DLD1 (cell line): ENCODE measurements around the gene GLIS2.

ENCODE experiments used
- in situ Hi-C: cut with HindIII; loops from 2 replicates; pipeline ENCODE4 v1.10.0; 2017; ENCODE audit warnings: low sequenced_read_pairs

GLIS2 gene

DNA sequence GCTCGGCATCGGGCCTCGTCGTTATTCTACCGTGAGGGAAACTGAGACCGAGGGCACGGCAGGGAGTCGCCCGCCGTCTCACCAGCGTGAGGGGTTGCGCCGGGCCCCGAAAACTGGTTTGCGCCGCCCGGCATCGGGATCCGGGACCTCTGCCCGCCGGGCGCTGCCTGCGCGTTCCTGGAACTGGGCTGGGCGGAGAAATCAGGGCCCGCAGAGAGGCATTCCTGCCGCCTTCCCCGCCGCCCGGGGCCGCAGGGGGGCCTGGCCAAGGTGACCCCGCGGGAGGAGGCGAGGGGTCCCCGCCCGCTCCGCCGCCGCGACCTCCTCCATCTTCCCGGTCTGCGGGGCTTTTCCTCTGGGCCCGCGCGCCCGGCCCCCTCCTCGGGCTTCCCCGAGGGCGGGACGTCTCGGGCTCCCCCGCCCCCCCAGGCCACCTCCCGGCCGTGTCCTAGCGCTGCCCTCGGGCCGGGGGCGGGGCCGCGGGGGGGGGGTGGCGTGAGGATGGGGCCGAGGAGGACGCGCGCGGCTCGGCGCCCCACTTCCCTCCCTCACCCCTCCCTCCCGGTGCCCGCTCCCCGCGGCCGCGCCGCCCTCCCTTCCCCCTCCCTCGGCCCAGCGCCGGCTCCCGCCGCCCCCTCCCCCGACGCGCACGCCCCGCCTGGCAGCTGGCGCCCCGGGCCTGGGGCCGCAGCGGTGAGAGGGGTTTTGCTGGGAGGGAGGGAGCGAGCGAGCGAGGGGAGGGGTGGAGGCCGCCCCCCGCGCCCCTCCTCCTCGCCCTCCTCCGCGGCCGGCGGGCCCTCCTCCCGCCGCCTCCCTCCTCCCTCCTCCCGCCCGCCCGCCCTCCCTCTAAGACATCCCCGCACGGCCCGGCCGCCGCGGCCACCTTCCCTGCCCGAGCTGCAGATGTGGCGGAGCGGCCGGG, at the start of gene GLIS2:
Gene GLIS2 (plus strand): TSS at position 882 of the 922 bp plus-strand sequence. CDS start 16,214 bp downstream, outside the sequence.
- in situ Hi-C loops, result no loop called here

DNA sequence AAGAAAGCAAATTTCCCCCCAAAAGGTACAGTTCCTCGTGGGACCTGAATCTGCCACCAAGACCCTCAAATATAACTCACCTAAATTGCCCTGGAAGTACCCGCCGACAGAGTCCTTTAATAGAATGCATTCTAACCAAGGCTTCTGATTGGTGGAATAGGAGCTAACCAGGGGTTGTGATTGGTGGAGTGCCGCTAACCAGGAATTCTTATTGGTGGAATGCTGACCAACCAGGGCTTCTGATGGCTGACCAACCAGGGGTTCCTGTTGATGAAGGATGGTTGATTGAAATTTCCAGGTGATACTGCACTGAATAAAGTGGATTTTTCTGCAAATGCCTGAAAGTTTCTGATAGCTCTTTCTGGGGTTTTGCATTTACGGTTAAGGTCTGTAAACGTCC, 49.5 kb upstream of the GLIS2 start:
- in situ Hi-C loops, result no loop called here

DNA sequence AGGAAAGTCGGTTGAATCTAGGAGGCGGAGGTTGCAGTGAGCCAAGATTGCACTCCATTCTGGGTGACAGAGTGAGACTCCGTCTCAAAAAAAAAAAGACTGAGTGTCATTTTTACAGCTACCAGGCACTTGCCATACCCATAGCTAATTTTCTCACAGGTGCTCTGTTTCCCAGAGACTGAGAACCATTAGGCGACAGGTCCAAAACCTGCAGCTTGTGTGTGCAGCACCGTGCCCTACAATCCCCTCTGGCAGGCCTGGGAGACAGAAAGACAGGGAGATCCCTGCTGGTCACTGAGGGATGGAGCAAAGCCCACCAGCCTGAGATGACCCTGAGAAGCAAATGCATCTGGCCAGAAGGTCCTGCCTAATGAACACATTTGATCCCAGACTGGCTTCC, 45.8 kb upstream of the GLIS2 start:
- in situ Hi-C loops, result no loop called here

DNA sequence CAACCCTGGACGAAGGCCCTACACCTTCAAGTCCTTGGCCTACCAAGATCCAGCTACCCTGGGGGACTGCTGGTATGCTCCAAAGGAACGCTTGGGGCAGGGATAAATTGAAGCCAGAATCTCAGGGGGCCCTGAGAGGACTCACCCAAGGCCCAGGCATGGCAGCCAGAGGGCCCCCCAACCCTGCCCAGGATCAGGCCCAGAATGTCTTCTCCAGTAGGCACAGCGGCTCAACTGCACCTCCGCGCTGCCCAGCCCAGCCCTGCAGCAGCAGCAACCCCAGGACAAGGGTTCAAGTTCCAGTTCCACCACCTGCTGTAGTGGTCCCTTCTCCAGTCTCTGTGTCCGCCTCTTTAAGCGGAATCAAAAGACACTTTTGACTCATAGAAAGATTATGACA, 45.3 kb upstream of the GLIS2 start:
- in situ Hi-C loops, result no loop called here

DNA sequence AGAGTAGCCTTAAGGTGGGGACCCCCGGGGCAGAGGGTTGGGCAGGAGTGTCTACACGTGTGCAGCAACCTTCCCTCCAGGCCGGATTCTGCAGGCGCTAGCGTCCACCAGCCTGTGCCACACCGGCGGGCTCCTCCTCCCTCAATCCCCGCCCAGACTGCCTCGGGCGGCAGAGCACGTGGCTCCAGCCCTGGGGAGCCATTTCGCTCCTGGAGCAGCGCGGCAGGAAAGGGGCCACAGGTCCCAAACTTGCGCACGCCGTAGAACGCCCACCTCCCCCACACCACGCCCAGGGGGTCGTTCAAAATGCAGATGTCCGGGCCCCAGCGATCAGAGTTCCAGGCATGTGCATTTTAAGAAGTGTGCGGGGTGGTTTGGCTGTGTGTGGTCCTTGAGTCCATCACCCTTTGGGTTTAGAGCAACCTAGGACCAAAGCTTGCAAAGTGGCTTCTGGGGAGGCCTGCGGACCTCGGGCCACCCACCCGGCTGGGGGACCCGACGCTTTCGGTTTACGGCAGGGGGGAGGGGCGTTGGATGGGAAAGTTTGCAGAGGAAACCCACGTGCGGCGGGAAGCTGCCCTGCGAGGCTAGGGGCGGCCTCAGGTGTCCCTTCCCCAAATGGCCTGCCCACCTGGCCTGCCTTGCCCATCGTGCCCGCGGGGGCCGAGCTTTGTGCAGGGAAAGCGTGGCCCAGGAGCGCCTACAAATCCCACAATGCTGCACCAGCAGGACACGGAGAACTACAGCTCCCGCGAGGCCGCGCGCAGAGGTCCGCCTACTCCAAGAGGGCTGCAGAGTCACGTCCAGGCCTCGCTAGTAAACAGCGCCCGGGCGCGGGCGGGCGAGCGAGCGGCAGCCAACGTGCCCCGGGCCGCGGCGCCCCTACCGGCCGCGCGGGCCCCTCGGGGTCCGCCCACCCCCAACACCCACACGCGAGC, 44.4 kb upstream of the GLIS2 start:
- in situ Hi-C loops, result no loop called here

DNA sequence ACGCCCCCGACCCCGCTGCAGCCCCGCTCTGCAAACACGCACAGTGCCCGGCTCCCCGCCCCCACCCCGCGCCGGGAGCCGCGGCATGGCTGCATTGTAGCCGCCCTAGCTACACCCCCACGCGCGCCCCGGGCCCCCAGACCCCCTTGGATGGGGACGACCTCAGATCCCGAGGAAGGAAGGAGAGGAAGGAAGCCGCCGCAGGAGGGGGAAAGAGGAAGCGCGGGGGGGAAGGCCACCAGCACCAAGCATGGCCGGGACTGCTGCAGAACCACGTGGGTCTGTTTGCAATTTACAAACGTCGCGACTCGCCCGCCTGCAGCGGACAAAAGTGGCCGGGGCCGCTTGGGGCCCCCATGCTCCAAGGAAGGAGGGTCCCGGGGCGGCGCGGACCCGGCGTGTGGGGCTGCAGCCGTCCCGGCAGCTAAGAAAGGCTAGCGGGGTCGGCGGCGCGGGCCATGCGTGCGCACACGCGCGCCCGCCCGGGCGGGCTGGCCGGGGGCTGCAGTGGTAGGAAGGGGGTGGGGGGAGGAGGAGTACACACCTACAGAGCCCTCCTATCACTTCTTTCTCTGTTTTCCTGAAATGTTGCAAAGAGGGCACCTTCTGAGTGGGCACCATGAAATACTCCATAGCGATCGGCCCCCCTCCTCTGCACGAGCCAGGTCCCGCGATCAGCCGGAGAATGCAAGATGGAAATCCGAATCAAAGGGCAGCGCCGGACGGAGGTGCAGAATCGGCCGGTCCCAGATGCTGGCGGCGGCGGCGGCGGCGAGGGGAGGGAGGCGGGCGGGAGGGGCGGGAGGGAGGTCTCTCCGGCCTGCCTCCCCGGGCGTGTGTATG, 43.5 kb upstream of the GLIS2 start:
- in situ Hi-C loops, result no loop called here

DNA sequence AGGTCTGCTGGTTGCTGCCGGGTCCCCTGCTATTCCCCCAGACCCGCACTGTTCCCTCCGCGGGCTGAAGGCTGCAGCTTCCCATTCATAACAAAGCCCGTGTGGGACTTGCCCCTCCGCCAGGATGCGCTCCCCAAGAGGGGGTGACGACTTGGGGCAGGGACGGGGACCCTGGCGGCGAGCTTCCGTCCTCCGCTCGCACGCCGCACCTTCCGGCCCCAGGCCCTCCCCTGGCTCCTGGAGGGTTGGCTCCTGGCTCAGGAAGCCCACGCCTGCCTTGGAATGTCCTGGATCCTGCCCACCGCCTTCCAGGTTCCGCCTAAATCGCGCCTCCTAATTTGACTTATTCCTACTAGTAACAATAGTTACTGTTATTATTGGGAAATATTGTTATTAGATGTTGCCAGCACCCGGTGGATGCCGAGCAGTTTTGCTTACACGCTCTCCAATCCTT, 42.0 kb upstream of the GLIS2 start:
- in situ Hi-C loops, result no loop called here

DNA sequence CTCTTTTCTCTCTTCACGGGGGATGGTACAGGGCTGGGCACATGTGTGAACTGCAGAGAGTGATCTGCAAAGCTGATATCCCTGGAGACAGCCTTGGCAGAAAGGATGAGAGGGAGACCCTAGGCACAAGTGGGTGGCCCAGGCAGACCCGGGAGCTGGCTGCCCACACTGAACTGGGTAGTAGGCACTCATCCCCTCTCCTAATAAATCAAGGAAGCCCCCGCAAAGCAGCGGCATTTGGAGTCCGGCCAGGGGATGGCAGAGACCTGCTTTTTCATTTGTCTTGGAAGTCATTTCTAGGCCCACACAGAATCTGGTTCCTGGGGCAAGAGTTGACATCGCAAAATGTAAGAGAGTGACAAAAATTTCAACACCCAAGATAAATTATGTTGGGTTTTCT, 40.0 kb upstream of the GLIS2 start:
- in situ Hi-C loops, result no loop called here

DNA sequence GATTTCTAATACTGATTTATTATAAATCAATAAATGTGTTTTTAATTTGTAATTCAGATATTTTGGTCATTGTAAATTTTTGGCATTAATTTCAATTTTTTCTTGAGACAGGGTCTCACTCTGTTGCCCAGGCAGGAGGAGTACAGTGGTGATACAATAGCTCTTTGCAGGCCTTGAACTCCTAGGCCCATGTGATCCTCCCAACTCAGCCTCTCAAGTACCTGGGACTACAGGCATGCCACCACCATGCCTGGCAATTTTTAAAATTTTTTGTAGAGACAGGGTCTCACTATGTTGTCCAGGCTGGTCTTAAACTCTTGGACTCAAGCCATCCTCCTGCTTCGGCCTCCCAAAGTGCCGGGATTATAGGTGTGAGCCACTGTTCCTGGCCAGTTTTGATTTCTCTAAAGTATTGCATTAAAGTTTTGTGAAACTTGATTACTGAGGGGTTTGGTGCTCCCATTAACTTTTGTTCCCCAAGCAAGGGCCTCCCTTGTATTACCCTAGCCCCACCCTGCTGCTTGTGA, 37.8 kb upstream of the GLIS2 start:
- in situ Hi-C loops, result no loop called here

DNA sequence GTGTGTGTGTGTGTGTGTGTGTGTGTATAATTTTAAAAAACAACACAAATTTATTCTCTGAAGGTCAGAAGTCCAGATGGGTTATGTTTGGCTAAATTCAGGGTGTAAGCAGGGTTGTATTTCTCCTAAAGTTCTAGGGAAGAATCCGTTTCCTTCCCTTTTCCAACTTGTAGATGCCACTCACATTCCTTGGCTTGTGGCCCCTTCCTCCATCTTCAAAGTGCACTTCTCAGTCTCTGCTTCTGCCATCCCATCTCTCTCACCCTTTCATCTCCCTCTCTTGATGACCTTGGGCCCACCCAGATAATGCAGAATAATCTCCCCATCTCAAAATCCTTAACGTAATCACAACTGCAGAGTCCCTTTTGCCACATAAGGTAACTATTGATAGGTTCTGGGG, 35.2 kb upstream of the GLIS2 start:
- in situ Hi-C loops, result no loop called here

DNA sequence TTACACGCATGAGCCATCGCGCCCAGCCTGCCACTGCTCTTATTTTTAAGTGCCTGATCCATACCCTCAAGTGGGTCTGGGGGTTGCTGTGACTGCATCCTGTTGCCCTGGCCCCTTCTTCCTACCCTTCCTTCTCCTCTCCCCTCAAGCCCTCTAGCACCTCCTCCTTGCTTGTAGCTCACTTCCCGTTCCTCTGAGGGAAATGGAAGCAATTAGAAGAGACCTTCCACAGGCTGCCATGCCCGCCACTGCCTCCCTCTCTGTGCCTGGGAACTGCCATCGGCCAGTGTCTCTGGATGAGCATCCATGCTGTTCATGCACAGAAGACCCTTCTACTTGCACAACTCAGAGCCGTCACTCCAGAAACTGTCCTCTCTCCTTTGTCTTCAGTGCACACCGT, 32.4 kb upstream of the GLIS2 start:
- in situ Hi-C loops, result no loop called here

DNA sequence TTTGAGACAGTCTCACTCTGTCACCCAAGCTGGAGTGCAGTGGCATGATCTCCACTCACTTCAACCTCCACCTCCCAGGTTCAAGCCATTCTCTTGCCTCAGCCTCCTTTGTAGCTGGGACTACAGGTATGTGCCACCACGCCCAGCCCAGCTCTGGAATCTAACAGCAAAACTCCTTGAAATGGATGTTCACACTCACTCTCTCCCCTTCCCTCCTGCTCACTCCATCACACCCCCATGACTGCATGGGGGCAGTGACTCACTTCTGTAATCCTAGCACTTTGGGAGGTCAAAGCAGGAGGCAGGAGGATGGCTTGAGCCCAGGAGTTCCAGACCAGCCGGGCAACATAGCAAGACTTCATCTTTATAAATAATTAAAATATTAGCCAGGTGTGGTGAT, 31.9 kb upstream of the GLIS2 start:
- in situ Hi-C loops, result no loop called here

DNA sequence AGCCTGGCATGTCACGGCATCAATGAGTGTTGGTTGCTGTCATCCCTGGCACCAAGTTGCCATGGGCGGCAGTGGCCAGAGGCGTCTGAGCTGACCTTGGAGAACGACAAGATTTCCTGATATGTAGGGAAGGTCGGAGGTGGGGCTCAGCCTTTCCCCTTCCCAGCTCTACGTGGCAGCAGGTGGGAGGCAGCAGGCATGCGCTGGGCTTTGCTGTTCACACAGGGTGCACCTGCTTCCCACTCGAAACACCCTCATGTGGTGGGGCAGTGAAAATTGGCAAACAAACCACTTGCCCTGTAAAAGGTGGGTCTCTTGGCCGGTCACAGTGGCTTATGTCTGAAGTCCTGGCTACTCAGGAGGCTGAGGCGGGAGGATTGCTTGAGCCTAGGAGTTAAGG, 30.7 kb upstream of the GLIS2 start:
- in situ Hi-C loops, result no loop called here

DNA sequence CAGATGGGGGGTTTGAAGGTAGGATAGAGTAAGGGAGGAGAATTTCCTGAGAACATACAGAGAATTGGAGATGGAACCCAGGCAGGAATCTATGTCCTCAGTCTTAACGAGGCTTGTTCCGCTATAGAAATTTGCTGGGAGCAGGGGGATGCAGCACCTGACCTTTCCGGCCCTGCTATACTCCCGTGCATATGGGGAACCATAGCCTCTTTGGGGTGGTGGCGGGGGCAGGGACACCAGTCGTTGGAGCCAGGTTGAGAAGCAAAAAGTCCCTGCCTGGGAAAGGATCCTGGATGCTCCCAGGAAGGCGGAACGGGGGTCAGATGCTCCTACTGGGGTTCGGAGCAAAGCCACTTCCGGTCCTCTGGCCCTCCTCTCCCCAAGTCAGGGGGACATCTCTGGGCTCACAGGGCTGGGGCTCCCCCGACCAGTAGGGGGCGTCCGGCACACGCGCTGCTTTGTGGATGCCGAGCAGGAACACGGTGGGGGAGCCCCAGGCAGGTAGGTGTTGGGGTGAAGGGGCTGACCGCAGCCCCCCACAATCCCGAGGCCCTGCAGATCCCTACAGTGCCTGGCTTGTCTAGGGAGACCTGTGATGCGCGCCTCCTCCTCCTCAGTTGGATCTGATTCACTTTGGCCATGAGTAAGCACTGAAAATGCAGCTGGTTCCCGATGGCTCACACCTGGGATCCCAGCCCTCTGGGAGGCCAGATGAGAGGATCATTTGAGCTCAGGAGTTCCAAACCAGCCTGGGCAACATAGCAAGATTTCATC, 27.5 kb upstream of the GLIS2 start:
- in situ Hi-C loops, result no loop called here

DNA sequence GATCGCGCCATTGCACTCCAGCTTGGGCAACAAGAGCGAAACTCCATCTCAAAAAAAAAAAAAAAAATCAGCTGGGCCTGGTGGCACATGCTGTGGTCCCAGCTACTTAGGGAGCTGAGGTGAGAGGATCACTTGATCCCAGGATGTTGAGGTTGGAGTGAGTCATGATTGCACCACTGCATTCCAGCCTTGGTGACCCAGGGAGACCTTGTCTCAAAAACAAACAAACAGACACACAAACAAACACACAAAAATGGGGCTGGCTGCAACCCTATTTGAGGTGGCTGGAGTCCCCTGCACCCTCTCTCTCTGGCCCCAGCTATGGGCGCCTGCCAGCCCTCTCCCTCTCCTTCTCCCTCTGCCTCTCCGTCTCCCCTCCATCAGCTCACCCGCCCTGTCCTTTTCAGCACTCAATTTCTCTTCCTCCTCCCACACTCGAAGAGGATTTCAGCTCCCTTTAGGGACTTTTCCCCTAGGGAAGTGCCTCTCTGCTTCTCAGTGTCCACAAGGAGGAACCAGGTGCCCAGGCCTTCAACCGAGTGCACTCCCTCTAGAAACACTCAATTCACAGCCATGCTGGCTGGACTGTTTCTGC, 25.5 kb upstream of the GLIS2 start:
- in situ Hi-C loops, result no loop called here

DNA sequence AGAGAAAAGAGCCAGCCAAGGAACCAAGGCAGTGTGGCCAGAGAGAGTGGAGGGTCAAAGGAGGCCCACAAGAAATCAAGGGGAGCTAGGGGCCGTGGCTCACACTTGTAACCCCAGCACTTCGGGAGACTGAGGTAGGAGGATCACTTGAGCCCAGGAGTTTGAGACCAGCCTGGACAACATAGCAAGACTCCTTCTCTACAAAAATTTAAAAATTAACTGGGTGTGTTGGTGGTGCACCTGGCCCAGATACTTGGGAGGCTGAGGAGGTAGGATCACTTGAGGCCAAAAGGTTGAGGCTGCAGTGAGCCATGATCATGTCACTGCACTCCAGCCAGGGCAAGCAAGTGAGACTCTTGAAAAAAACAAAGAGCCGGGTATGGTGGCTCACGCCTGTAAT, 24.2 kb upstream of the GLIS2 start:
- in situ Hi-C loops, result no loop called here

DNA sequence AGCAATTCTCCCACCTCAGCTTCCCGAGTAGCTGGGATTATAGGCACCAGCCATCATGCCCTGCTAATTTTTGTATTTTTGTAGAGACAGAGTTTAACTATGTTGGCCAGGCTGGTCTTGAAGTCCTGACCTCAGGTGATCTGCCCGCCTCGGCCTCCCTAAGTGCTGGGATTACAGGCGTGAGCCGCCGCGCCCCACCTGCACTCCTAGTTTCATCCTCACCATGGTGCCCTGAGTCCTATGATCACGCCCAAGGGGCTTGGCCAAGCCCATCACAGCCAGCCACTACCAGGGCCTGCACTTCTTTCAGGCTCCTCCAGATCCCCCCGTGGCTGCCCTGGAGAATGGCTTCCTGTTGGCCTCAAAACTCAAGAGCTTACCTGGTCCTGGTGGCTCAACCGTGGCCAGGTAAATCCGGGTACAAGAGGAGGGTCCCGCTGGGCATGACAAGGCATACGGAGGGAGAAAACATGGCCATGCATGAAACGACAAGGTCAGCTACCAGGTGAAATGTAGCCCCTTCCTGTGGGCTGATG, 22.6 kb upstream of the GLIS2 start:
- in situ Hi-C loops, result no loop called here

DNA sequence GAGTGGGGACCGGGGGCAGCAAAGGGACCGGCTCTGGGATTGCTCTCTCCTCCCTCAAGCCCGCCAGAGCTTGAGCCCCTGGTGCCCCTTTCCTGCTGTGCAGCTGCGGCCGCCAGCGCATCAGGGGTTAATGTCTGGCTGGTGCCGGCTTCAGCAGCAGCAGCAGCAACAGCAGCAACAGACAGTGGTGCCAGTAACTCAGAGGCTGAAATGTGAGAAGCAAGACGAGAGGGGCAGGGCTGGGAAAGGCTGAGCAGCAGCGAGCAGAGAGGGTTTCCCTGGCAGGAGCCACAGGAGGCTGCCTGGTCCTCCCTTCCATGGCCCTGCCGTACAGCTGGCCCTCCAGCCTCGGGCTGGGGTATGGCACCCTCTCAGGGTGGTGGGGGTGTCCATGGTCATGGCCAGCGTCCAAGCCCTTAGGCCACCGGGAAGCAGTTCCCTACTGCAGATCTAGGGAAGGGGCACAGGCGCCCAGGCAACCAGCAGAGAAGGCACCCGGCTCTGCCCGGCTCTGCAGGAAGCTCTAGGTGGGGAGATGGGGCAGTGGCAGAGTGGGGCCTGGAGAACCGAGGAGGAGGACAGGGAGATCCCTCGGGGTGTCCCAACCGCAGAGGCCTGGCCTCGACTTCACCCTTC, 21.9 kb upstream of the GLIS2 start:
- in situ Hi-C loops, result no loop called here

DNA sequence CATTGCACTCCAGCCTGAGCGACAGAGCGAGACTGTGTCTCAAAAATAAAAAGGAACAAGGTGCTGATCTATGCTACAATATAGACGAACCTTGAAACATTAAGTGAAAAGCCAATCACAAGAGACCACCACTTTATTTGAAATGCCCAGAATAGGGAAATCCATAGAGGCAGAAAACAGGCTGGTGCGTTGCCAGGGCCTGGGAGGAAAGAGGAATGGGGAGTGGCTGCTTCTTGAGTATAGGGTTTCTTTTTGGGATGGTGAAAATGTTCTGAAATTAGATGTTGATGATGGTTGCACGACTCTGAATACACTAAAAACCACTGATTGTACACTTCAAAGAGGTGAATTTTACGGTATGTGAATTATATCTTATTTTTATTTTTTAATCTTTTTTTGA, 20.3 kb upstream of the GLIS2 start:
- in situ Hi-C loops, result no loop called here
